Hepatocyte (in vitro differentiated cells): ENCODE measurements around the gene SV2A.

Experiments
- EZH2 ChIP-seq: fragments of 200-600 bp; sonication (generic); IDR thresholded peaks from 2 replicates; pipeline ENCODE4 v1.6.1; 2016; ENCODE audit warnings: antibody characterized with exemption, mild to moderate bottlenecking, borderline replicate concordance
- EZH2phosphoT487 ChIP-seq: fragments of 200-600 bp; sonication (generic); IDR thresholded peaks from one replicate; pipeline ENCODE4 v1.6.1; 2018; ENCODE audit warnings: antibody characterized with exemption, mild to moderate bottlenecking, low read depth, moderate library complexity; ENCODE audit not compliant: unreplicated experiment, severe bottlenecking
- TF ChIP-seq, protein P1 (sequence below): fragments of 200-600 bp; sonication (generic); IDR thresholded peaks from 2 replicates; pipeline ENCODE4 v1.5.1; 2016; ENCODE audit warnings: antibody characterized with exemption, mild to moderate bottlenecking; ENCODE audit not compliant: poor library complexity

GRCh38 chr1:149966405-149966804 lies 48.8 kb upstream of the SV2A start:
- TF ChIP-seq, protein P1, sequence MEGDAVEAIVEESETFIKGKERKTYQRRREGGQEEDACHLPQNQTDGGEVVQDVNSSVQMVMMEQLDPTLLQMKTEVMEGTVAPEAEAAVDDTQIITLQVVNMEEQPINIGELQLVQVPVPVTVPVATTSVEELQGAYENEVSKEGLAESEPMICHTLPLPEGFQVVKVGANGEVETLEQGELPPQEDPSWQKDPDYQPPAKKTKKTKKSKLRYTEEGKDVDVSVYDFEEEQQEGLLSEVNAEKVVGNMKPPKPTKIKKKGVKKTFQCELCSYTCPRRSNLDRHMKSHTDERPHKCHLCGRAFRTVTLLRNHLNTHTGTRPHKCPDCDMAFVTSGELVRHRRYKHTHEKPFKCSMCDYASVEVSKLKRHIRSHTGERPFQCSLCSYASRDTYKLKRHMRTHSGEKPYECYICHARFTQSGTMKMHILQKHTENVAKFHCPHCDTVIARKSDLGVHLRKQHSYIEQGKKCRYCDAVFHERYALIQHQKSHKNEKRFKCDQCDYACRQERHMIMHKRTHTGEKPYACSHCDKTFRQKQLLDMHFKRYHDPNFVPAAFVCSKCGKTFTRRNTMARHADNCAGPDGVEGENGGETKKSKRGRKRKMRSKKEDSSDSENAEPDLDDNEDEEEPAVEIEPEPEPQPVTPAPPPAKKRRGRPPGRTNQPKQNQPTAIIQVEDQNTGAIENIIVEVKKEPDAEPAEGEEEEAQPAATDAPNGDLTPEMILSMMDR = no peak
- TF ChIP-seq EZH2 = no peak
- TF ChIP-seq EZH2phosphoT487 = no peak
